MM.1S (cell line): ENCODE results near the gene ZNRF1.

ENCODE experiments used
- DNase-seq: peaks from one replicate; pipeline ENCODE4 v3.0.0-alpha.2; 2015
- H2AFZ ChIP-seq: fragments of 300-600 bp; sonication (generic); 2 replicates; pipeline ENCODE4 v1.6.0; 2016; ENCODE audit warnings: antibody characterized with exemption, low read length
- H3F3A ChIP-seq: fragments of 300-600 bp; sonication (generic); 2 replicates; pipeline ENCODE4 v1.6.1; 2016; ENCODE audit warnings: mild to moderate bottlenecking, antibody characterized with exemption, low read length, moderate library complexity, mixed read lengths; ENCODE audit not compliant: insufficient read depth
- H3K27ac ChIP-seq: fragments of 300-600 bp; sonication (generic); 2 replicates; pipeline ENCODE4 v1.5.1; 2016; ENCODE audit warnings: mild to moderate bottlenecking, low read length
- H3K27me3 ChIP-seq: fragments of 300-600 bp; sonication (generic); replicated peaks from 2 replicates; pipeline ENCODE4 v1.6.0; 2016; ENCODE audit warnings: low read length; ENCODE audit not compliant: insufficient read depth
- H3K36me3 ChIP-seq: fragments of 300-600 bp; sonication (generic); replicated peaks from 2 replicates; pipeline ENCODE4 v1.6.1; 2016; ENCODE audit warnings: mild to moderate bottlenecking, low read length, mixed read lengths; ENCODE audit not compliant: insufficient read depth
- H3K4me1 ChIP-seq: fragments of 300-600 bp; sonication (generic); 2 replicates; pipeline ENCODE4 v1.6.1; 2016; ENCODE audit warnings: low read length, mixed read lengths
- H3K4me2 ChIP-seq: fragments of 300-600 bp; sonication (generic); 2 replicates; pipeline ENCODE4 v1.6.0; 2016; ENCODE audit warnings: low read depth, low read length
- H3K4me3 ChIP-seq: fragments of 300-600 bp; sonication (generic); 2 replicates; pipeline ENCODE4 v1.5.1; 2016; ENCODE audit warnings: low read length, mixed read lengths
- H3K79me2 ChIP-seq: fragments of 300-600 bp; sonication (generic); 2 replicates; pipeline ENCODE4 v1.6.1; 2016; ENCODE audit warnings: mixed run types, low read length, mixed read lengths
- H3K9ac ChIP-seq: fragments of 300-600 bp; sonication (generic); 2 replicates; pipeline ENCODE4 v1.6.1; 2016; ENCODE audit warnings: low read length, mixed read lengths
- H3K9me2 ChIP-seq: fragments of 300-600 bp; sonication (generic); replicated peaks from 2 replicates; pipeline ENCODE4 v1.6.1; 2016; ENCODE audit warnings: mild to moderate bottlenecking, low read length, mixed read lengths; ENCODE audit not compliant: insufficient read depth
- H3K9me3 ChIP-seq: fragments of 300-600 bp; sonication (generic); replicated peaks from 2 replicates; pipeline ENCODE4 v1.6.1; 2016; ENCODE audit warnings: mild to moderate bottlenecking, low read length, mixed read lengths; ENCODE audit not compliant: insufficient read depth
- H4K20me1 ChIP-seq: fragments of 300-600 bp; sonication (generic); 2 replicates; pipeline ENCODE4 v1.6.1; 2016; ENCODE audit warnings: mild to moderate bottlenecking, low read length, moderate library complexity, mixed read lengths; ENCODE audit not compliant: insufficient read depth
- CTCF ChIP-seq: fragments of 300-600 bp; sonication (generic); IDR thresholded peaks from 2 replicates; pipeline ENCODE4 v1.5.1; 2016; ENCODE audit warnings: antibody characterized with exemption, low read length, mixed read lengths
- EZH2 ChIP-seq: fragments of 300-600 bp; sonication (generic); optimal IDR thresholded peaks from 2 replicates; pipeline ENCODE3; 2017; ENCODE audit warnings: low read depth, mild to moderate bottlenecking, antibody characterized with exemption, low read length, mixed read lengths
- EZH2phosphoT487 ChIP-seq: fragments of 300-600 bp; sonication (generic); IDR thresholded peaks from 2 replicates; pipeline ENCODE4 v1.6.1; 2018; ENCODE audit warnings: antibody characterized with exemption, low read length

ZNRF1 gene

GRCh38 chr16:75038036-75038858, 39.4 kb downstream of the ZNRF1 start:
- Histone ChIP-seq H3K79me2 (no peaks in the 10 kb centered on the region), H3K4me1 (no peaks in the 10 kb centered on the region), H3K36me3 (no peaks in the 10 kb centered on the region), H3F3A (no peaks in the 10 kb centered on the region), H3K4me3 (no peak overlapping the region), H3K9me2 (no peaks in the 10 kb centered on the region), H3K4me2 (no peak overlapping the region), H4K20me1 (no peaks in the 10 kb centered on the region), H3K27ac (no peak overlapping the region), H2AFZ (no peak overlapping the region), H3K9ac (no peak overlapping the region), H3K27me3 (no peaks in the 10 kb centered on the region), H3K9me3 (no peaks in the 10 kb centered on the region)
- no peak for TF ChIP-seq EZH2
- TF ChIP-seq EZH2phosphoT487 = no peak
- no peak for TF ChIP-seq CTCF
- no peak for DNase-seq

GRCh38 chr16:75039941-75040340, 41.1 kb downstream of the ZNRF1 start:
- no peaks in the 10 kb centered on the region for H3K79me2 ChIP-seq
- H3K9ac ChIP-seq = no peak overlapping the region
- H2AFZ ChIP-seq = no peak overlapping the region
- H3K27me3 ChIP-seq = no peaks in the 10 kb centered on the region
- H3K27ac ChIP-seq = no peak overlapping the region
- no peaks in the 10 kb centered on the region for H3F3A ChIP-seq
- no peaks in the 10 kb centered on the region for H3K36me3 ChIP-seq
- no peaks in the 10 kb centered on the region for H4K20me1 ChIP-seq
- H3K9me3 ChIP-seq = no peaks in the 10 kb centered on the region
- H3K9me2 ChIP-seq = no peaks in the 10 kb centered on the region
- no peak for DNase-seq
- H3K4me3 ChIP-seq = no peak overlapping the region
- no peaks in the 10 kb centered on the region for H3K4me1 ChIP-seq
- TF ChIP-seq CTCF = no peak
- no peak for TF ChIP-seq EZH2phosphoT487
- TF ChIP-seq EZH2 = no peak
- no peak overlapping the region for H3K4me2 ChIP-seq

GRCh38 chr16:75042426-75043174, 43.8 kb downstream of the ZNRF1 start:
- Histone ChIP-seq H3K79me2 (no peaks in the 10 kb centered on the region), H3K27me3 (no peaks in the 10 kb centered on the region), H3K4me2 (no peak overlapping the region), H3F3A (no peaks in the 10 kb centered on the region), H4K20me1 (no peaks in the 10 kb centered on the region), H3K27ac (no peak overlapping the region), H3K4me1 (no peaks in the 10 kb centered on the region), H3K4me3 (no peak overlapping the region), H3K9me2 (no peaks in the 10 kb centered on the region), H2AFZ (no peak overlapping the region), H3K9me3 (no peaks in the 10 kb centered on the region), H3K9ac (no peak overlapping the region), H3K36me3 (no peaks in the 10 kb centered on the region)
- DNase-seq = no peak
- no peak for TF ChIP-seq CTCF
- TF ChIP-seq EZH2phosphoT487 = no peak
- TF ChIP-seq EZH2 = no peak
